Measurements from ENCODE around the gene GDF3. TPM values are rescaled to one million over a fixed set of nuclear protein-coding genes. Genes with fewer than 3 reads are reported as not detected.

The GDF3 gene
- polyA plus RNA-seq, 3 donors = not detected

DNA sequence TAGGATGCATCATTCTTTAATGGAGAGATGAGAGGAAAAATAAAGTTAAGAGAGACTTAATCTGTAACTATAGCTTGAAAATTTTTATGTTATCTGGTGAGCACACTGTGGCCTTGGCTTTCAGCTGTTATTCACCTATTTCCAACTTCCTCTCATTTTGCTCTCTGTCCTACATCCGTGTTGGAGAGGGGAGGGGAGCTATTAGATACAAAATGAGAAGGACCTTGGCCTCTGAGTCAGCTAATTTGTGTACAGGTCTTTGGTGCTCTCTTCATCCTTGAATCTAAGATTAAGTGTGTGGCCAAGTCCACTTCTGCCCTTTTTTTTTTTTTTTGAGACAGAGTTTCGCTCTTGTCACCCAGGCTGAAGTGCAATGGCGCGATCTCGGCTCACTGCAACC is 29.0 kb downstream of the GDF3 start:
- Mint-ChIP-seq H3K36me3 (no peaks in the 10 kb centered on the region), H3K9me3 (no peaks in the 10 kb centered on the region), H3K4me1 (peaks cover 3% of the 10 kb centered on the region), H3K4me3 (no peak overlapping the region), H3K27ac (no peak overlapping the region), H3K27me3 (ENCODE audit: low read depth in 3 of 3) (peaks cover 0 to 5% (median 0%) of the 10 kb centered on the region in 3 donors)
- Histone ChIP-seq H3K4me1 (ENCODE audit: control insufficient read depth in 1 of 2, insufficient read depth in 2 of 2, low read length in 2 of 2) (no peaks in the 10 kb centered on the region), H2AFZ (ENCODE audit: insufficient read depth, low read depth, low read length, poor library complexity, severe bottlenecking) (no peak overlapping the region), H3K36me3 (replicated peaks in 1 of 2; ENCODE audit: control insufficient read depth in 1 of 2, insufficient read depth in 2 of 2, low read length in 2 of 2) (no peaks in the 10 kb centered on the region), H3K79me2 (ENCODE audit: insufficient read depth, low read length) (no peaks in the 10 kb centered on the region), H4K20me1 (ENCODE audit: insufficient read depth, low read length) (no peaks in the 10 kb centered on the region), H3K4me2 (replicated peaks; ENCODE audit: extremely low read depth, low read length, poor library complexity, severe bottlenecking) (no peak overlapping the region), H3K4me3 (replicated peaks in 1 of 3; ENCODE audit: low read depth in 2 of 3, low read length in 3 of 3) (no peak overlapping the region), H3K27me3 (ENCODE audit: control insufficient read depth in 2 of 2, insufficient read depth in 2 of 2, low read length in 2 of 2) (no peaks in the 10 kb centered on the region), H3K27ac (ENCODE audit: low read depth in 1 of 2, low read length in 2 of 2) (no peak overlapping the region), H3K9me3 (replicated peaks in 1 of 2; ENCODE audit: control insufficient read depth in 1 of 2, insufficient read depth in 1 of 2, low read length in 2 of 2) (no peaks in the 10 kb centered on the region), H3K9ac (ENCODE audit: insufficient read depth, low read length, poor library complexity, severe bottlenecking) (no peak overlapping the region)
- no peak for DNase-seq
- WGBS (ENCODE audit: insufficient coverage) = no CpG with 5 or more reads among the region's 5 CpGs
- intact Hi-C loops (cut with micrococcal nuclease) = no loop called here
- no peak for TF ChIP-seq CTCF (IDR thresholded peaks at IDR 0.05)

GRCh38 chr12:7661741-7662140 is 33.8 kb downstream of the GDF3 start:
- no peaks in the 10 kb centered on the region for H3K79me2 ChIP-seq (ENCODE audit: insufficient read depth, low read length)
- H2AFZ ChIP-seq (ENCODE audit: insufficient read depth, low read depth, low read length, poor library complexity, severe bottlenecking) = no peak overlapping the region
- no peak overlapping the region for H3K4me3 ChIP-seq (replicated peaks in 1 of 3; ENCODE audit: low read depth in 2 of 3, low read length in 3 of 3)
- H3K4me1 ChIP-seq (ENCODE audit: control insufficient read depth in 1 of 2, insufficient read depth in 2 of 2, low read length in 2 of 2) = peaks cover 0 to 3% of the 10 kb centered on the region in 2 donors
- H3K4me3 Mint-ChIP-seq = no peak overlapping the region
- H3K9ac ChIP-seq (ENCODE audit: insufficient read depth, low read length, poor library complexity, severe bottlenecking) = no peak overlapping the region
- H3K36me3 ChIP-seq (replicated peaks in 1 of 2; ENCODE audit: control insufficient read depth in 1 of 2, insufficient read depth in 2 of 2, low read length in 2 of 2) = no peaks in the 10 kb centered on the region
- no peaks in the 10 kb centered on the region for H3K27me3 ChIP-seq (ENCODE audit: control insufficient read depth in 2 of 2, insufficient read depth in 2 of 2, low read length in 2 of 2)
- TF ChIP-seq CTCF (IDR thresholded peaks at IDR 0.05) = no peak
- DNase-seq = no peak
- no peaks in the 10 kb centered on the region for H3K9me3 ChIP-seq (replicated peaks in 1 of 2; ENCODE audit: control insufficient read depth in 1 of 2, insufficient read depth in 1 of 2, low read length in 2 of 2)
- H3K4me2 ChIP-seq (replicated peaks; ENCODE audit: extremely low read depth, low read length, poor library complexity, severe bottlenecking) = no peak overlapping the region
- peaks cover 0 to 5% (median 0%) of the 10 kb centered on the region in 3 donors for H3K27me3 Mint-ChIP-seq (ENCODE audit: low read depth in 3 of 3)
- no peaks in the 10 kb centered on the region for H4K20me1 ChIP-seq (ENCODE audit: insufficient read depth, low read length)
- no peaks in the 10 kb centered on the region for H3K9me3 Mint-ChIP-seq
- H3K36me3 Mint-ChIP-seq = no peaks in the 10 kb centered on the region
- no peak overlapping the region for H3K27ac ChIP-seq (ENCODE audit: low read depth in 1 of 2, low read length in 2 of 2)
- no peak overlapping the region for H3K27ac Mint-ChIP-seq
- WGBS (ENCODE audit: insufficient coverage) = 100% methylated on average over 1 of the region's 5 CpGs
- H3K4me1 Mint-ChIP-seq = peaks cover 8% of the 10 kb centered on the region
- intact Hi-C loops (cut with micrococcal nuclease) = no loop called here

Measured in CD14-positive monocyte (primary cell).